ENCODE results near the gene BST1.

Gene BST1, protein sequence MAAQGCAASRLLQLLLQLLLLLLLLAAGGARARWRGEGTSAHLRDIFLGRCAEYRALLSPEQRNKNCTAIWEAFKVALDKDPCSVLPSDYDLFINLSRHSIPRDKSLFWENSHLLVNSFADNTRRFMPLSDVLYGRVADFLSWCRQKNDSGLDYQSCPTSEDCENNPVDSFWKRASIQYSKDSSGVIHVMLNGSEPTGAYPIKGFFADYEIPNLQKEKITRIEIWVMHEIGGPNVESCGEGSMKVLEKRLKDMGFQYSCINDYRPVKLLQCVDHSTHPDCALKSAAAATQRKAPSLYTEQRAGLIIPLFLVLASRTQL

DNA sequence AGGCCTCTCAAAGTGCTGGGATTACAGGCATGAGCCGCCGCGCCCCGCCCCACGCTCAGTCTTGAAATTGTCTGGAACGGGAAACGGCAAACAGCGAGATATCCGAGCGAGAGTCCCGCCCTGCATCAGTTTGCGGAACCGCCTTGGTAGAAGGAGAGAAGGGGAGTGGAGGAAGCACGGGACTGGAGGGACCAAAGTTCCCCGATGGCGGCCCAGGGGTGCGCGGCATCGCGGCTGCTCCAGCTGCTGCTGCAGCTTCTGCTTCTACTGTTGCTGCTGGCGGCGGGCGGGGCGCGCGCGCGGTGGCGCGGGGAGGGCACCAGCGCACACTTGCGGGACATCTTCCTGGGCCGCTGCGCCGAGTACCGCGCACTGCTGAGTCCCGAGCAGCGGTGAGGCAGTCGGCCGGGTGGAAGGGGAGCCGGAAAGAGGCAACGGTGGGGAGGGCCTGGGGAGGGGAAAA lies at the start of gene BST1:
BST1 (plus strand) TSS at position 125 of the 463 bp plus-strand sequence; CDS start at position 205, 80 bp downstream.
- DNase-seq = peak; percentile 38

DNA sequence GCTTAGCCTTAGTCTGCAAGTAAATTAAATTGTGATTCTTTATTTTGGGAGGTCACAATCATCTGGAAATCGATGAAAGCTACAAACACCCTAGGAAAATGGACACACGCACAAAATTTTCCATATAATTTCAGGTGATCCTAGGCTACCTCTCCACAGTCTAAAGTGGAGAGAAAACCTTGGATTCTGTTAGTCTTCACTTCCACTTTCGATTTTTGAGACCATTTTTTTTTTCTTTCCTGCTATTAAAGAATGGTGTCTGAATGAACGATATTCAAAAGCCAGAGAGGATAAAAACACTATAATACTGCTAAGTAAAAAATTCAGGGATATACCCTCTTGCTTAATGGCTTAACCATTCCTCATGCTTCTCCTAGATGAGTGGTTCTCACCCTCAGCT lies 49.4 kb upstream of the BST1 start:
- DNase-seq = no peak

DNA sequence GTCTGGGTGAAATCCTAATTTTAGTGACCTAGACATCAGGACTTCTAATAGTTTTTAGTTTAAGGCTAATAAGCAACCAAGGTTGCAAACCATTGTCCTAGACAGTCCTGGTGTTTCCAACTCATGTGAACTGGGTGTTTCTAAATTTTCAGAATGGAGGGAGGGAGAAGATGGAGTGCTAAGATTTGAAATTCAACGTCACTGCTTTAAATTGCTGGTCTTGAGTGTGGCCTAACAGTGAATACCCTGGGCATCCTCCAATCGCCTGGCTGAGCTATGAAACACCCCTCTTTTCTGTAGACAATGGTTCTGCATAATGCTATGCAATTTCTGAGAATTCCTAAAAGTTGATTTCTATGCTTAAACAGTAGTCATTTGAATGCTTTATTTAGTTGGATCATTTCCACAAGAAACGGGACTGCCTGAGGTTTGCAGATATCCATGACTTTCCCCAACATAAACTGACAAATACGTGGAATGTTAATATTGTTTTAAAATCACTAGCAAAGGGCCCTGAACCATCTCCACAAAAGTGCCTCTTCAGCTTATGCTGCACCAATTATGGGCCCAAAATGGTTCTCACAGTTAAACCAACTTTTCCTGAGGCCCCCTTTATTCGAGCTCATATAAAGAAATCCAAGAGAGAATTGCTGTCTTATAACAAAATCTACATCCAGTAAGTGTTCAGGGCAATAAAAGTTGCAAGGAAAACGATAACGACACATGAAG lies 48.8 kb upstream of the BST1 start:
- DNase-seq = no peak

DNA sequence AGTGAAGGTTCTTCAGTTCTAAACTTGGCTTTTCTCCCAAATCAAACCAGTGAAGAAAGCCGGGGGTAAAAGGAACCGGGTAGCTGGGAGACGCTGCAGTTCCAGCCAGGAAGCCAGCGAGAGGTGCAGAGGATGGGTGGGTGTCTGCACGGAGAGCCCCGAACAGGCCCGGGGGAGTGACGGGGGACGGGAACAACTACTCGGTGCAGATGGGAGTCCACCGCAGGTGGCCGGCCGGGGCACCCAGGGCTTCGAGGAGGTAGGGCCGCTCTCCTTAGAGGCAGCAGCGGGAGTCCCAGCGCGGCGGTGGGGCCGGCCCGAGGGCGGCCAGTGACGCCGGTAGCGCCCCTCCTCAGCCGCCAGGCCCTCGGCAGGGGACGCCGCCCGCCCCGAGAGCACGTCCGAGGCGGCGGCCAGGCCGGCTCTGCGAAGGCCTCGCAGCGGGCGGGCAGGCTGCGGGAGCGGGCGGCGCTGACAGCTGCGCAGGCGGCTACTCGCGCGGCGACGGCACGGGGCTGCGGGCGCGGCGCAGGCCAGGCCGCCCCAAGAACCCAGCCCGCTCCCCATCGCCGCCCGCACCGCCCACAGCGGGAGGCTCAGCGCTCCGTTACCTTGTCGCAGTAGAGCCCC lies 48.2 kb upstream of the BST1 start:
- DNase-seq = peak; percentile 31

DNA sequence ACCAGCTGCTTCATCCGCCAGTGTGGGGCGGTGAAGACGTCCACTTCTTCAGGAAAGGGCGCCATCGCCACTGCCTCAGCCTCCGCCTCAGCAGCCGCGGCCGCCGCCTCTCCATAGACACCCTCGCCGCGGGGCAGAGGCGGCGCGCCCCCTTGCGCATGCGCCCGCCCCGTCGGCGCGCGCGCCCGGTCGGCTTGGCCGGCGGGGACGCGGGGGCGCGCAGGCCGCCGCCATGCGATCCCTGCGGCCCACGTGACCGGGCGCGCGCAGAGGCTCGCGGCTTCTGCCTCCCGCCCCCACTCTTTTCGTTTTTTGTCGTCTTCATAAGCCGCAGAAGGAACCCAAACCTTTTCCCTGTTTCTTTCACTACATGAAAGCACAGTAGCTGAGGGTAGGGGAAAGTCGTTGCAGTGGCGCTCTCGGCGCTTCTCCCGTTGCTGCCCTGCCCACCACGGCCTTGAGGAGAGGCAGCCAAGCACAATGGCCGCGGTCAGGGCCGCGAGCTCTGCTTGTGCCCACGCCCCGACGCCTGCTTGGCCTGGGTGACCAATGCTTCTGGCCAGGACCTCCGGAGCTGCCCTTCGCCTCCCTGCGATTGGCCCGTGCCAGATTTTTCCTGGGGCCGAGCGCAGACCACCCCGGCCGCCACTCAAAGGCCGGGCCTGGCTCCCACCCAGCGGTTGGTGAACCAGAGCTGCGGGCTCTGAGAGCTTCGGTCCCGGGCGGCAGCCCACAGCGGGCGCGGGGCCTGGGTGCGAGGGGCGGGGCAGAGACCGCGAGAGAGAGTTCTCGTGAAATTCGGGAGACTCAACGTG lies 47.4 kb upstream of the BST1 start, which contains the start of gene FBXL5:
FBXL5 (minus strand) TSS at position 135 of the 815 bp plus-strand sequence; CDS start at position 65, 70 bp downstream.
- DNase-seq = peak; percentile 79

DNA sequence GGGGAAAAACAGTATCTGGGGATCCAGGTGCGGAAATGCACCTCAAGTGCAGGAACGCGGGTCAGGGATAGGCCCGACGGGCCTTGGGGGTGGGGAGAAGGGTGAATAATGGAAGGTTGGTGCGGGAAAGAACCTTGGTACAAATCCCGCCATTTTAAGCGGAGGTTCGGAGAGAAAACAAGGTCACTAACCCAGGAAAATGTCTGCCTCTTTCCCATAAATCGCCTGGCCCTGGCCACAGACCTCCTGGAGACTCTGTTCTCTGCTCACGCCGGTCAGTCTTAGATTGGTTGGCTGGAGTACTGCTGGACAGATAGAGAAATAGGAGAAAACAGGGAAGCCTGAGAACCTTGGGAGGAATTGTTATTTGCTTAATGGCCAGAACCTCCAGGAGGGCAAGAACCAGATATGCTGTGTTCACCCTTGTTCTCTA lies 46.8 kb upstream of the BST1 start:
- DNase-seq = no peak

DNA sequence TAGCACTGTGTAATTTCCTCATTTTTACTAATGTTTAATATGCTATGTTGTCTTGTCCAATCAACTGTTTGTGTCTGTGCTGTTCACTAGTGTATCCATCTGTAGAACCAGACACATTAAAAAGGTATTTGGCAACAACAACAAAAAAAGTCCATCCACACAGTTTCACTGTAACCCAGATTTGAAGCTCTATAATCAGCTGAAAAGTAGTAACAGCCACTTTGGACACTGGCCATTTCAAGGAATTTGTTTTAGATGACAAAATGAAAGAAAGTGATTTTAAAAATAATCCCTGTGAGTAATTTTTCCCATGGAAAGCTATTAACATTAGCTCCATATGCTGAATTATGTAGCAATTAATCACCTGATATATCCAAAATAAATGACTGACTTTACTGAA lies 45.5 kb upstream of the BST1 start:
- no peak for DNase-seq

DNA sequence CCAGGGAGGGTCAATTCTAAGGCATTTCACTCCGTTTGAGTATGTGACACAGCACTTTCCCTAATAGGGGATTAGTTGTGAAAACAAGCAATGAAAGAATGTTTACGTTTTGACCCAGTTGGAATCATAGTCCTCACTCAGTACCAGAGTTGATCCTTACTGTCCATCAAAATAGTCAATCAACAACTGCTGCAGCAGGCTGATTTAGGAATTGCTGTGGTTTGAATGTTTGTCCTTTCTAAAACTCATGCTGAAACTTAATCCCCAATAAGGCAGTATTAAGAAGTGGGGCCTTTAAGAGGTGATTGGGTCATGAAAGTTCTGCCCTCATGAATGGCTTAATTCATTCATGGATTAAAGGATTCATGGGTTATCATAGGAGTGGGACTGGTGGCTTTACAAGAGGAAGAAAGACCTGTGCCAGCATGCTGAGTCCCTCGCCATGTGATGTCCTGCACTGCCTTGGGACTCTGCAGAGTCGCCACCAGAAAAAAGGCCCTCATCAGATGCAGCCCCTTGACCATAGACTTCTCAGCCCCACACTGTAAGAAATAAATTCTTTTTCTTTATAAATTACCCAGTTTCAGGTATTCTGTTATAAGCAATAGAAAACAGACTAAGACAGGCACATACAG lies 44.6 kb upstream of the BST1 start:
- DNase-seq = no peak

DNA sequence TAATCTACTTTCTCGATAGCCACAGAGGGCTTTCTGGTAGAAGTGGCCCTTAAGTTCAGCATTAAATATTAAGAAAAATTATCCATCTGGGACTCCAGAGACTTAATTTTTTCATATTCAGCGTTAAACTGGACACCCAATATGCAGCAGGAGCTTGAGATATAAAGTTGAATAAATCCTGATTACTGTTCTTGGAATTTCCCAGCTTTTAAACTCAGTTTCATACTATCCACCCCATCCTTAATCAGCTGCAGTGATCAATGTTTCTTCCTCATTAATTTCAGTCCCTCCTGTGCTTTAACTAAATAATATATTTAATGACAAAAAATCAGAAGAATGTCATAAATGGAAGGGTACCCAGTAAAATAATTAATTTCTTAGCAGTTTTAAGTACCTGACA lies 44.1 kb upstream of the BST1 start:
- DNase-seq = no peak

DNA sequence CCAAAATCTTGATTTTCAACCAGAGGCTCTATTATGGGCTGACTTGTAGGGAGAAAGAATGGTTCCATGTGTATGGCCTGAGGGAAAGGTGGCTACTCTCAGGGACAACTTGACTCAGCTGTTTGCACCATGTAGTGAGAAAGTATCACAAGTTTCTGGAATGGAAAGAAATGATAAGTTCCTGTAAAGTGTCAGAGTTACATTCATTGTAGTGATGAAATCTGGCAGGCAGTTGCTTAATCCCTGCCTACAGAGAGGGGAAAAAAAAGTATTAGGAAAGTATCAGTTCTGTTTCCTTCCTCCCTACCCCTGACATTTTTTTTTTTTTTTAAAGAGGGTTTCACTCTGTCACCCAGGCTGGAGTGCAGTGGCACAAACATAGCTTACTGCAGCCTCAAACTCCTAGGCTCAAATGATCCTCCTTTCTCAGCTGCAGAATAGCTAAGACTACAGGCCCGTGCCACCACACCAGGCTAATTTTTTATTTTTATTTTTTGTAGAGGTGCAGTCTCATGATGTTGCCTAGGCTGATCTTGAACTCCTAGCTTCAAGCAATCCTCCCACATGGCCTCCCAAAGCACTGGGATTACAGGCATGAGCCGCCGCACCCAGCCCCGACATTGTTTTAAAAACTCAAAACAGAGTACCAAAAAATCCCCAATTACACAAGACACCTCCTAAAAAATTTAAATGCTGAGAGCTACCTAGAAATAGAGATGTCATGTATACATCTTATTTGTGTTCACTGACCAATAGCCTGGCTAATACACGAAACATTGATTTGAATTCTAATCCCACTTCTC lies 42.9 kb upstream of the BST1 start:
- no peak for DNase-seq

DNA sequence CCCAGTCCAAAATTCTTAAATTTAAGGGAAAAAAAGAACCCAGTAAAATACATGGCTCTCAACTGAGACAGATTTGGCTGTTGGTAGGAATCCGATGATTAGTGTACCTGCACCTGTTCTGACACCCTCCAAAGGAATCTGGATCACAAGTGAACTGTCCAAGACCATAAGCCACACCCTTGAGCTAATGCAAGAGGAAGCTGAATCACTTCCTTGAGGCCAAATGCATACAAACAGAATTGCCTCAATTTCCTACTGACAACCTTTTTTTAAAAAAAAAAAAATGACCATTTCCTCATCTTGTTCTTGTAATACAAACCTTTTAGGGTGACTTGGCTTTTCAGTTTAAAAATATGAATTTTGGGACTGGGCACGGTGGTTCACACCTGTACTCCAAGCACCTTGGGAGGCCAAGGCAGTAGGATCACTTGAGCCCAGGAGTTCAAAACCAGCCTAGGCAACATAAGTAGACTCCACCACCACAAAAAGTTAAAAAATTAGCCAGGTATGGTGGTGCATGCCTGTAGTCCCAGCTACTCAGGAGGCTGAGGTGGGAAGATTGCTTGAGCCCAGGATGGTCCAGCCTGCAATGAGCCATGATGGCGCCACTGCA lies 37.0 kb upstream of the BST1 start:
- no peak for DNase-seq

DNA sequence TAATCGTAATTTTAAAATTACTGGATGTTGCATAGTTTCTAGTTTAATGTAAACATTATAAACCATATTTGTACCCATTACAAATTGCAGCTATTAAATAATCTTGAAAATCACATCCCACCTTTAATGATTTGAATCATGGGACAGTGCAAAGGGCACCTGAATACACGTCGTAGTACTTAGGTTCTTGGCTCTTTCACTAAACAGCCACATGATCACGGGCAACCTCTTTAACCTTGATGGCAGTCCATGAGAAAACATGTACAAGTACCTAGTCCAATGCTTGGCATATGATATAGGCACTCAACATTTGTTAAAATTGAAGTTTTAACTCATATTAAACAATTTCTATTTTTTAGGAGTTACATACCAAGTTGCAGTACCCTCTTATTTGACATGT lies 35.9 kb upstream of the BST1 start:
- no peak for DNase-seq

DNA sequence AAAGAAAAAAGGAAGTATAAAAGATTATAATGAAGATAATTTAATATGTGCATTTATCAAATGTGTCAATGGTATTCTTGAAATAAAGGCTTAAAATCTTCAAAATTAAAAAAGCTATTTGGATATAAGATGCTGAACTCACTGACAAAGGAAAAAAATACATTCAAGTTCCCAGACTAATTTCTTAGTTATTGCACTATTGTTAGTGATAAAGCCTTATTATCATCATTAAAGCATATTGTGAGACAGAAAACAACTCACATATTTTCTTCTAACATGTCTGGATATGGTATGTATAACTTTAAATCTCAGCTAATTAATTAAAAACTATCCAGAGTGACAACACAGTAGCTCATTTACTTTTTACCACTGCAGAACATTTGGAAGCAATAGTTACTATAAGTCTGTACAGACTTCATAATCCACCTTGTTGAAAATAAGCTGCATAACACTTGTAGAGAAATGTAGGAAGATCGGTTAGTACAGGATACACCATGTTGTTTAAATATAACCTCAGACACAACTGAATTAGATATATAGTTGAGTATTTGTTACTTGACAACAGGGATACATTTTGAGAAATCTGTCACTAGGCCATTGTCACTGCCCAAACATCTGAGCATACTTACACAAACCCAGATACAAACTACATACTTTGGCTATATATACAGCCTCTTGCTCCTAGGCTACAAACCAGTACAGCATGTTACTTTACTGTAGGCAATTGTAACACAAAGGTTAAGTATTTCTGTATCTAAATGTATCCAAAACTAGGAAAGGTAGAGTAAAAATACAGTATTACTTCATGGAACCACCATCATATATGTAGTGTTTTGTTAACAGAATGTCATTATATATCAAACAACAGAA lies 34.1 kb upstream of the BST1 start:
- DNase-seq = no peak

DNA sequence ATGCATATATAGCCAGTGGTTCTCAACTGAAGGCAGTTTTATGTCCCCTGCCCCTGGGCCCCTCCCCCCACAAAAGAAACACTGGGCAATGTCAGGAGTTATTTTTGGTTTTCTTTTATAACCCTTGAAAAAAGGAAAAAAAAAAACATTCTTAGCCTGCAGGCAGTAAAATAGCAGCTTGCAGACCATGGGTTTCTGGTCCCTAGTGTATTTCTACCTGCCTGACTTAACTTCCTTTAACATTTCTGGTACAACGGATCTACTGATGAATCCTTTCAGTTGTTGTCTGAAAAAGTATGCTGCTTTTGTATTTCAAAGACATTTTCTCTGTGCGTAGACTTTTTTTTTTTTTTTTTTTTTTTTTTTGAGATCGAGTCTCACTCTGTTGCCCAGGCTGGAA lies 32.3 kb upstream of the BST1 start:
- no peak for DNase-seq

DNA sequence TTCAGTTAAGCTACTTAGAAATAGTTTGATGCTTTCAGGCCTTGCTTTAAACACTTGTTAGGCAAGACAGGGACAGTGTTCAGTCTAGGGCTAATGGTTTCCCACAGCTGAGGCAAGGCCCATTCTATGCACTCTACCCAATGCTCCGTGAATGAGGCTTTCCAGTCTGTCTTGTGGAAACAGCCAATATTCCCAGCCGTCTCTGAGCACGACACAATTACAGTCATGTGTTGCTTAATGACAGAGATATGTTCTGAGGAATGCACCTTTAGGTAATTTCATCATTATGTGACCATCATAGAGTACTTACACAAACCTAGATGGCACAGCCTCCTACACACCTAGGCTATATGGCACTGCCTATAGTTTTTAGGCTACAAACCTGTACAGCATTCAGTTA lies 30.8 kb upstream of the BST1 start:
- DNase-seq = no peak

DNA sequence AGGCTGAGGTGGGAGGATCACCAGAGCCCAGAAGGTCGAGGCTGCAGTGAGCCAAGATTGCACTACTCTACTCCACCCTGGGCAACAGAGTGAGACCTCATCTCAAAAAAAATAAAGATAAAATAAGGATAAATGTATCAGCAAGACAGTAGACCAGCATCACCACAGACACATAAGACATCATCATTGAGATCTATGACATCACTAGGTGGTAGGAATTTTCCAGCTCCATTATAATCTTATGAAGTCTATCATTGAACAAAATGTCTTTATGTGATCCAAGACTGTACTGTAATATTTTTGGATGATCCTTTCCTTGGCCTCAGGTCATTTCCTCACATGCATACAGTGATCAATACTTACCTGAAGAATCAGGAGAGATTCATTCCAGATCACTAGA lies 29.5 kb upstream of the BST1 start:
- DNase-seq = no peak

DNA sequence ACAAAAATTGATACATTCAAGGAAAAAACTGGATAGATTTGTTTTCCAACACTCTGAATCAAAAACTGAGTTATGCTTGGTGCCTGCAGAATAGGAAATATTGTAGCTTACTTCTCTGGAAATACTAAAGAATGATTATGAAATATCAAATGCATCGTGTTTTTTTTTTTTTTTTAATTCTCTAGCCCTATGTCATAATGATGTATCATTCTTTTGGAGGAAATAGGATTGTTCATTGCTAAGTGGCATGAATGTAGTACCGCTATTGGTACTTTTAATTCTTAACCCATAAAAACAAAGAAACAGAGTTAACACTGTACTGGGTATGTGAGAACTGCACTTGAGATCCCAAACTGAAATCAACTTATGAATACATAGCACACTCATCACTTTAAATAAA lies 28.8 kb upstream of the BST1 start:
- no peak for DNase-seq

DNA sequence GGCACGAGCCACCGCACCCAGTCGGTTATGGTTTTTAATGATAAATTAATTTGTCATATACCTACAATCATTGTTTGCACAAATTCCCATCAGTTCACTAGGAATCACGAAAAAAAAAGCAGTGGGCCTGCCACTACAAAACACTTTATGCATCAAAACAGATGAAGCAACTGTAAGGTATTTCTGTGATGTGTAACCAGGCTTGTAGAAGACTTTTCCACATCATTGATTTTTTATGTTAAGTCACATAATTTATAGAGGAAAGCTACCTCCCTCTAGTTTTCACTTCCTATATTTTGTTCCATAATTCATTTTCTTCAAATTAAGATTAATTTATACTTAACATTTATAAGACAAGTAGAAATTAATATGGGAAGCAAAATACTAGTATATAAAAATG lies 27.9 kb upstream of the BST1 start:
- DNase-seq = no peak

DNA sequence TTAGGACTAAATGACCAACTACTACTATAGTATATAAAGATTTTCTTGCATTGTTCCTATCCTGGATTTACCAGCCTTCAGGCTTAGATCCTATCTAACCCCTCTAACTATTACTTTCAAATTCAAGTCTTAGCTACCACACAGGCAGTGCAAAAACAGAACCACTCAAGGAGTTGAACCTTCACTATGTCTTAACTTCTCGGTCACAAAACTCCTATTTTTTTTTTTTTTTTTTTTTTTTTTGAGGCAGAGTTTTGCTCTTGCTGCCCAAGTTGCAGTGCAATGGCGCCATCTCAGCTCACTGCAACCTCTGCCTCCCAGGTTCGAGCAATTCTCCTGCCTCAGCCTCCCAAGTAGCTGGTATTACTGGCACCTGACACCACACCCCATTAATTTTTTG lies 27.5 kb upstream of the BST1 start:
- DNase-seq = no peak

DNA sequence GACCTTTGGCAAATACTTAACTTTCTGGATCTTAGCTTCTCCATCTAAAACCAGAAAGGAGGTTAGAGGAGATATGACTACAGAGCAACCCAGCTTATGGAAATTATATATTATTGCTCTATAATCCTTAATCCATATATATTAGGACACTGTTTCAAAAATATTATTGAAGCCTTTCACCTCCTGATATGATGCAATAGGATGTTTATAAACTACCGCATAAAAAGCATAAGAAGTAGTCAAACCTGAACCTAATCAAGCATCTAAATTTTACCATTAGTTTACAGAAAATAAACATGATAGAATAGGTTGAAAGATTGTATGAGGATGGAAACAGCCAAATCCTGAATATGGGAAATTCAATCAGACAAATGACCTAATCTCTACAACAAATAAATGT lies 26.8 kb upstream of the BST1 start:
- no peak for DNase-seq
